GM23248 (cell line): Measurements from ENCODE around the gene NLRP4.

Experiments used
- EZH2 ChIP-seq: fragments of 200-600 bp; sonication (generic); IDR thresholded peaks from 2 replicates; pipeline ENCODE4 v1.6.1; 2018; ENCODE audit warnings: antibody characterized with exemption, mild to moderate bottlenecking; ENCODE audit not compliant: insufficient read depth, poor library complexity, severe bottlenecking
- EZH2phosphoT487 ChIP-seq: fragments of 200-600 bp; sonication (generic); IDR thresholded peaks from 2 replicates; pipeline ENCODE4 v1.6.1; 2018; ENCODE audit warnings: antibody characterized with exemption, moderate library complexity, mild to moderate bottlenecking, low read depth; ENCODE audit not compliant: insufficient read depth

DNA sequence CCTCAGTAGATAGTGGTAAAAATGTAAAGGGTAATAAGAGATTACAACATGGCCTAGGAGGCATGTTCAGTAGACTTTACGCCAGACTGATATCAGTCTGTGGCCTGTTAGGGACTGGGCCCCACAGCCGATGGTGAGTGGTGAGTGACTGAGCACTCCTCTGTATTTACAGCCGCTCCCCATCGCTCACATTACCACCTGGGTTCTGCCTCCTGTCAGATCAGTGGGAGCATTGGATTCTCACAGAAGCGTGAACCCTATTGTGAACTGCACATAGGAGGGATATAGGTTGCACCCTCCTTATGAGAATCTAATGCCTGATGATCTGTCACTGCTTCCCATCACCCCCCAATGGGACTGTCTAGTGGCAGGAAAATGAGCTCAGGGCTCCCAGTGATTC lies 22.4 kb upstream of the NLRP4 start:
- TF ChIP-seq EZH2phosphoT487 (no peak), EZH2 (no peak)
